ENCODE results near the gene TRIM75.

DNA sequence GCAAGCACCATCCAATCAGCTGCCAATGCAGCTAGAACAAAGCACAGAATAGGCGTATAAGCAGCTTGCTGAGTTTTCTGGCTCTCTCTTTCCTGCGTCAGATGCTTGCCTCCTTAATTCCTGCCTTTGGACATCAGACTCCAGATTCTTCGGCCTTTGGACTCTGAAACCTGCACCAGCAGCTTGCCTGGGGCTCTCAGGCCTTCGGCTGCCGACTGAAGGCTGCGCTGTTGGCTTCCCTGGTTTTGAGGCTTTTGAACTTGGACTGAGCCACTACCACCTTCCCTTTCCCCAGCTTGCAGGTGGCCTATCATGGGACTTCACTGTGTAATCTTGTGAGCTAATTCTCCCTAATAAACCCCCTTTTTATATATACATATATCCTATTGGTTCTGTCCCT, 52.9 kb downstream of the TRIM75 start:
- TF ChIP-seq CTCF (IDR thresholded peaks at IDR 0.05) (no peak), POLR2A (IDR thresholded peaks at IDR 0.05) (no peak)
